ENCODE measurements around the gene NDUFAF7.
"Not testable (repeated sequence)": the region's sequence is repeated elsewhere in the genome, so short reads cannot be mapped to it uniquely, and the experiment has no call there.

NDUFAF7 gene

DNA sequence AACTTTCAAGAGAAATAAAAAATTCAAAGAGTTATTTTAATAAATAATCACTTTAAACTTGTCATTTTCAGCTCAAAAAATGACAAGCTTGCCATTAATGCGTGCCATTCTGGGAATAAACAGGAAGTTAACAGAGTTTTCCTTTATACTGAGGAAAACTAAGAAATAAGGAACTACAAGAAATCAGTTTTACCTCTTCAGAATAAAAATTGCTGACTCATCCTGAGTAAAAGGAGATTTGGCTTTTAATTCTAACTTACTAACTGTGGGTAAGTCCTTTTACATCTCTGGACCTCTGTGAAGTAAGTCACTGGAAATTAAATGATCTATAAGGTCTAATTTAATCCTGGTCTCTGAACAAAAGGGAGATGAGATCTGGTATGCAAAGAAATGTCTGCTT is 16.2 kb upstream of the NDUFAF7 start:
- DNase-seq, result no peak

DNA sequence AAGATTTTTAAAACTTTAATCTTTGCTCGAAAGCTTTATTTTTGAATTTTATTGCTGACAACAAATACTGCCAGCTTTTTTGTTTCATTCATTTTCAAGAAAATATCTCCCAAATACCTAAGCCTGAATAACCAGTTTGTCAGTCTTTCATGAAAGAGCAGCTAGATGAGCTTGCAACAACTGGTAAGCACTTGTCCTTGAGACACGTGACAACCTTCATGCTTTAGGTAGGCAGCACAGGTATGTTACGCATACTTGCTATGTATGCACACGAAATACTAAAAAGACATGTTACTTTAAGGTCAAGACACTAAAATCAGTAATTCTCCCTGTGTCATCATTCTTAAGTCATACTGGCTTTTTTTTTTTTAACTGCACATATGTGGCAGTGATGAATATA is 12.4 kb upstream of the NDUFAF7 start:
- no peak for DNase-seq

DNA sequence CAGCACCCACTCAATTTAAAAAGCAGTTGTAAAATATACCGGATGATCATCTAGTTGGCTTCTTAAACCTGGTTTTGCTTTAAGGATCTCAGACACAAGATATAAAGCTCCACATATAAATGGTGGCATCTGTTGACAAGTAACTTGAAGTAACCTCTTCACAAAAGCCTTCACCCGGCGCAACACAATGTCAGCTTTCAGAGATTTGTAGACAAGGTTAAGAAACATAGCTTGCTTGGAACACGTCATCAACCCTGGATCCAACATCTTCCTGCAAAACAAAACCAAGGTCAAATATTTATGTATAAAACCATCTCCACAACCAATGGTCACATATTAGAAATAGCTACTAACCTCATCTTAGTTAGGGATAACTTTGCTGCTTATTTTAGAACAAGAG is 8.3 kb upstream of the NDUFAF7 start:
- DNase-seq, result no peak

DNA sequence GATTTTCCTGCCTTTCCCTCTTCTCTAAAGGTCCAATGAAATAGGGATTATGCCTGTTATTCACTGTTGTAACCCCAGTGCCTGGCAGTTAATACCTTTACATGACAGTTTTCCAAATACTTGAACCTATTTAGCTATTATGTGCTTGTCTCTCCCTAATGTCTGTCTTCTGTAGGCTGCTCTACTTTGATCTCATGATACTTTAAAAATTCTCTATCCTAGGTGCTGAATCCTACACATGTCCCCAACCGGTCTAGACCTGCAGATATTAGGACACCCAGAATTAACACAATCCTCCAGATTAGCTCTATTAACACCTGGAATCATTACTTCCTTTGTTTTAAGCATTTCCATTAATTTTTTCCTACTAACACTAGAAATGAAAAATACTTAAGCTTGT is 7.4 kb upstream of the NDUFAF7 start:
- DNase-seq, result no peak

DNA sequence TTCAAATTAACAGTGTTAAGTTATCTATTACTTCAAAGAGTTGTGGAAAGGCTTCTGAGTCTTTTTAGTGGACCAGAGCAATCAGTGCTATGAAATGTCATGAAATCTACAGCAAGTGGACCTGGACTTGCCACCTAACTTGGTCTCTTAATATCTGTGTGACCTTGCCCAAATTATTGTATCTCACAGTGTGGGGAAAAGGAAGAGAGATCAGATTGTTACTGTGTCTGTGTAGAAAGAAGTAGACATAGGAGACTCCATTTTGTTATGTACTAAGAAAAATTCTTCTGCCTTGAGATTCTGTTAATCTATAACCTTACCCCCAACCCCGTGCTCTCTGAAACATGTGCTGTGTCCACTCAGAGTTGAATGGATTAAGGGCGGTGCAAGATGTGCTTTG is 6.3 kb upstream of the NDUFAF7 start:
- DNase-seq, result not testable (repeated sequence)

DNA sequence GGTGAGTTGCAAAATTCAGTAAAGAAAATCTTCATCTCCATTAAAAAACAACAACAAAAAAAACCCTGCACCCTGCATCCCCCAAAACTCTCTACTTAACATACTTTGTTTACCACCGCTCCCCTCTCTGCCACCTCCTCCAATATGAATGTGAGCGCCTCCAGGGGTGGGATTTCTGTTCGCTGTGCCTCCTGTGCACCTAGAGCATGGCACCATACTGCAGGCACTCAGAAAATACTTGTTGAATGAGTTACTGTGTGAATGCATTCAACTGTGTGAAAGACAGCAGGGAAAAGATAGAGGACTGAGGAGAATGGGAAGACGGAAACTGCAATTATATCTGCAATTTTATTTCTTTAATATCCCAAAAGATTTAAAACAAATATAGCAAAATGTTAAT is 4.6 kb upstream of the NDUFAF7 start:
- no peak for DNase-seq

DNA sequence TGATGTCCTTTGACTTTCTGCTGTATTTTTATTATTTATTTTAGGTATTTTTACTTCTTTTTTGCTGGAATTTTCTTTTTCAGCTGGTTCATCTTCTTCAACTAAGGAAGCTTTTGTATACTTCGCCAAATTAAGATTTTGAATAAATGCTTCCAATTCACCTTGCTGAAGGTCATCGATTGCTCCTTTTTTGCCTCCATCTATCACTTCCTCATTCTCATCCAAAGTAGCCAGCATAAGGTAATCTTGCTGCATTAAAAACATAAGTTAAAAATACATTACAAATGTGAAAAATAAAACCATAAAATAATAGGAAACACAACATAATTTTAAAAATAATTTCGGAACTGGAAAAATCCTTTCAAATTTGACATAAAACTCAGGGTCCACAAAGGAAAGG is 2.7 kb upstream of the NDUFAF7 start:
- no peak for DNase-seq

DNA sequence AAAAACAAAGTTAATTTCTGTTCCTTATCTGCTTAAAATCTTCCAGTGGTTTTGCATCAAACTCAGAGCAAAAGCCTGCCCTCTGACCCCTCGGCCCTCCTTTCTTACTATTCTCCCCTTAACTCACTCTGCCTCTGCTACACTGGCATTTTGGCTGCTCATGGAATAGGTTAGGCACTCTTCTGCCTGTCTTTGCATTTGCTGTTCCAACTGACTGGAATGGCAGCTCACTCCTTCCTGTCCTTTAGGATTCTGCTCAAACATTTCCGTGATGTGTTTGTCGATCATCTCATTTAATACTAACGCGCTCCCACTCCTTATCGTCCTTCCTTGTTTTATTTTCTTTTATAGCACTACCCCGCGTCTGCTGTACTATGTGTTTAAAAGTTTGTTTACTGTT is 877 bp upstream of the NDUFAF7 start:
- DNase-seq, result peak; percentile 13

DNA sequence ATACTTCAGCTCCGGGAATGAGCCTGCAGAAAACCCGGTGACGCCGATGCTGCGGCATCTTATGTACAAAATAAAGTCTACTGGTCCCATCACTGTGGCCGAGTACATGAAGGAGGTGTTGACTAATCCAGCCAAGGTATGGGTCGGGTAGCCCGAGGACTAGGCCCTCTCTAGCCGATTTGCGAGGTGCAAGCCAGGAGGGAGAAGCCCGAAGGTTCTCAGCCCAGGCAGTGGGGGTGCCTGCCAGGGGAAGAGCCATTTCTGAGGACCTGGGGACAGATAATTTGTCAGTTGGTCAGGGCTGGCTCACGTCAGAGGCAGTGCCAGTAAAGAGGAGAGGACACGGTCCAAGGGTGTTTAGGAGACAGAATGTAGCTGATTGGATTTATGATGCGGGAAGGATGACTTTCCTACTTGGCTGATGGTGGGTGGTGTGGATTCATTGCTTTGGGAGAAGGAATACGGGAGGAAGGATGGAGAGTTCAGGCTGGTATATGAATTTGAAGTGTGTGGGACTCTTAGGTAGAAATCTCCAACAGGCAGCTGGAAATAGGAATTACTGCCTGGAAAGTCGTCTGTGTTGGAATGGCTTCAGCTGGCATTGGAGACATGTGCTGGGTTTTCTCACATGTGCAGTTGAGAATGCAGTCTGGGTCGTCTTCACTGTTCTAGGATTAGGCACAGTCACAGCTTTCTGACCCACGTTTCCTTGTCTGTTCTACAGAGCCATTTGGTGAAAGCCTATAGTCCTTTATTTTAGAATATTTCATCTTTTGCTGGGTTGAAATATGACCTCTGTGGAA is 874 bp downstream of the NDUFAF7 start:
- peak; percentile 40 for DNase-seq

DNA sequence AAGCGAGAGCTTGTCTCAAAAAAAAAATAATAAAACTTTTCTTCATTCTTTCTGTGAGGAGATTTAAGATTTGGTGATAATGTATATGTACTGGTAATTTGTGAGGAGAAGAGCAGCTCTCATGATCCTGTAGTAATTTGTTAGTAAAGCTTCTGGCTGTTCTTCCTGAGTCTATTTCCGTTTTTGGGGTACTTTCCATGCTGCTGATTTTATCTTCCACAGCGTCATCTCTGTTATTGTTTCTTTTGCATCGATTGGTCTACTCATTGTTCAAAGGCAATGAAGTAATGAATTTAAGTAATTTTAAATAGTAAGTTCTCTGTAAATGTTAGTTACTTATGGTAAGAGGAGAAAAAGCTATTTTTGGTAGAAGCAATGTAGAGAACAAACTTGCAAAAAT is 12.0 kb downstream of the NDUFAF7 start:
- no peak for DNase-seq

DNA sequence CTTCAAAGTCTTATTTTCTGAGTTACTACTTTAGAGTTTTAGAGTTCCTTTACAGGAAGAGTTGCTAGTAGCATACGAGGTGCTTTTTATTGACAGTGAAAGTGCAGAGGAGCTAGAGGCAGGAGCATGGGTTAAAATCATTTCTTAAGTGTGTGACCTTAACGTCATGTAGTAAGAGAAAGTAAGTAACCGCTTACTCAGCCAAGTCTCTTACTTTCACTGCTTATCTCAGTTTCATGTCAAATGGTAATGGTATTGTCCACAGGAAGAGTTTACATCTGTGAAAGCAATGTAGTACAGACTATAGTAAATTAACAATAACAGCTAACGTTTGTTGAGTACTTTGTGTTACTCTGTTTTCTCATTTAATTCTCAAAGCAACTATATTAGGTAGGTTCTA is 12.6 kb downstream of the NDUFAF7 start:
- DNase-seq, result no peak

DNA sequence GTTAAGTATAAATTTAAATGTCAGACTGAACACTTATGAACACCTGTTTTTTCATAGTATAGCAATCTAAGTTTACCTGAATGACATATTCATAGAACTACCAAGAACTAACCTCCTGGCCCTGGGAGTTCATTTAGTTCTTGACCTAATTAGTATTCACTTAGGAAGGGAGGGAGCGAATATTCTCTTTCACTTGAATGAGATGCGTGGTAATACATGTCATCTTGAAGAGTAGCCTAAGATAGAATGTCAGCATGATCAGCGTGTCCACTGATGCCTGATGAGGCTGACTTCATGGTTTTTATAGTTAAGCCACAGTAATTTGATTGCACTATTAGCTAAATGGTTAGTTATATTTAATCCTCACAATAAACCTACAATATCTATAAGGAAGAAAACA is 13.3 kb downstream of the NDUFAF7 start:
- no peak for DNase-seq

DNA sequence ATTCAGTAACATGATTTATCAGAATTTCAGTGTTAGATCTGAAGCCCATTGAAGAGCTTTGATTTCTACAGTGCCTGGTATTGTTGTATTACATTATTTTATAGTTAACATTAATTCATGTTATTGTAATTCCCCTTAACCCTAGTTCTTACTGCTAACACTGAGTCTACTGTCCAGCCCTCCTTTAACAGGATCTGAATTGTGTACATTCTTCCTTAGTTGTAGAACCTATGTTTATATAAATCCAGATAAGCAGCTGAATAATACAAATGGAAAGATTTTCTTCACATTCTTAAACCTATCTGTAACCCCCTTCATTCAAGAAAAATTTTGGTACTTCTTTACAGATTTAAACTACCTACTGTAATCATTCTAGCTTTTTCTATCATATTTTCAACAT is 14.7 kb downstream of the NDUFAF7 start:
- DNase-seq, result no peak

DNA sequence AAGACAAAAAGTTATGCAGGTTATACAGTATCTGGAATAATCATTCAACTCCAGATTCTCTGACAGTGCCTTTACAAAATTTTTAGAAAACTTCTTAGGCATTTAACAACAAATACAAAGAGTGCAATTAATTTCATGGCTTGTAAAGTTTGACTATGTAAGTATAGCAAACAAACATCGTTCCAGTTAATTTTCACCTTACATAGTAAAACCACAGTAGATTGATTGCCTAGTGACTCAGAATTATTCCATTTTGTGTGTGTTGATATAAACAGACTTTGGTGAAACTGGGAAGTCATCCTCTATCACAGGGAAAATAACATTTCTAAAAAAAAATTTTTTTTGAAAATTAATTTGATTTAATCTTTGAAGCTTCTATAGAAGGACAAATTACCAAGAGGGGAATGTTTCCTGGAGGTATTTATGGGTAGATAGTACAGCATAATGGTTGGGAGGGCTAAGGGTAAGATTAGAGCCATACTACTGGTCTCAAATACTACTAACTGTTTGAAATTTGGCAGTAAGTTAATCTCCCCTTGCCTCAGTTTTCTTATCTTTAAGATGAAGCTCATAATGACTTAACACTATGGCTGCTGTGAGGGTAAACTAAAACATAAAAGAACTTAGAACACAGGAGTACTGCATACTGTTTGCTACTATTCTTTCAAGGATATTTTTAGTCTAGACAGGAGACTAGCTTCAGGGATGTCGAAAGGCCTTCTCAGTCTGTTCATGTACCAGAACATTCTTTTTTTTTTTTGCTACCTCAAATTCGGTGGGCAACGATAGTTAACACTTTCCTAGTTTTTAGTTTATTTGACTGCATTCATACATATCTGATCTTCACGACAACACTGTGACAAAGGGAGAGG is 19.6 kb downstream of the NDUFAF7 start:
- no peak for DNase-seq

DNA sequence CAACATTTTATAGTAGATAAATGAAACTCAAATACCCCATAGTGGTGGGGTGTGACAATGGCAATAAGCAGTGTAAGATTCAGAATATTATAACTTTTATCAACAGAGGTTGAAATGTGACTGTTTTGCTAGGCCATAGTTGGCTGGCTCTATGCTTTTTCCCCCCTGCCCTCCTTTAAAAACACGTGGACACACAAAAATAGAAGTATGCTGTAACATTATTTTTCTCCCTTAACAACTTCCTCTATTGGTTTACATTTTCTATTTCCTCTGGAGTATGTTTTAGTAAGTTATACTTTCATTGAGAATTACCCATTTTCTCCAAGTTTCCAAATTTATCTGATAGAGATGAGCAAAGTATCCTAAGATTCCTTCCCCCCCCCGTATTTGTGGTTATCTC is 31.1 kb downstream of the NDUFAF7 start:
- no peak for DNase-seq

DNA sequence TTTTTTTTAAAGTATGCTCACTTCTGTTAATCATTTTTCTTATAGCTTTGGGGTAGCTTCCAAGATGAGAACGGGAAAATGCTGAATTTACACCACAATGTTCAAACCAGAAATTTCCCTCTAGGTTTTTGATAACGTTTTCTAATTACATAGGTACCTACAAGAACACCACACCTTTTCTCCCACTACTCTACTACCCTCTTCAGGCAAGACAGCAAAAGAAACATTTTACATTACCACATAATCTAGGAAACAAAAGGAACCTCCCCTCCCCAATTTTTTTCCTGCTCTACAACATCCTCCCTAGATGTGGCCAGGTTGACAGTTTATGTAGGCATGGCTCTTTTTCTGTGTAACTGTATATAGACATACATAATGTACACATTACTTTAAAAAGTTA is 32.4 kb downstream of the NDUFAF7 start:
- no peak for DNase-seq

DNA sequence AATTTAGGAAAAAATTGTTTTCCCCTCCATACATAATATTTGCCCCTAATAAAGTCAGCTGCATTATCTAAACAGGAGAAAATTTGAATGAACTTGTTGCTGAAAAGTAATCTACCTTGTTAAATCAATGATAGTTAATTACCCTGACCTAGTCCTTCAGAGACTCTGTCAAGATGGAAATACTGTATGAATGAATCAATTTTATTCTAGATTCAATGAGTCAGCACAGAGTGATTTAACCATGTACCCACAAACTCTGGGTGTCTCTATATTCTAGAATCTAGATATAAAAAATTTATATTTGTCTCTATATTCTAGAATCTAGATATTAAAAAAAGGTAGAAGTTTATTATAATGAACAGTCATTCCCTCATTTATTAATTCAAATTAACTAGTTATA is 36.2 kb downstream of the NDUFAF7 start:
- no peak for DNase-seq

DNA sequence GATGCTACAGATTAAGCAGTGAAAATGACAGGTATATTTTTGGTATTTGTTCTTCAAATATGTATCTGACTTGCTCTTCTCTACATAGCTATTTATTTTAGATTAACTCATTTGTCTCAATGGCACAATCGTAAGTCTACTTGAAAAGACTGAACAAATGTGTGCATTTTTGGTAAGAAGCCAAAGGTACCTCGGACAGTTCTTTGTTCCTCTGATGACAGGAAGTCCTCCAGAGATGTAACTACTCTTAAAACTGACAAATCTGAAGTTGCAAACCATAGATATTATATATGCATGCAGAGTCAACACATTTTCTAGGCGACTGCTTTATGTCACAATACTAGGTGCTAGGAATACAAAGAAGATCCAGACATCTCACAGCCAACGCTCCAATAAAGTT is 36.7 kb downstream of the NDUFAF7 start:
- no peak for DNase-seq

DNA sequence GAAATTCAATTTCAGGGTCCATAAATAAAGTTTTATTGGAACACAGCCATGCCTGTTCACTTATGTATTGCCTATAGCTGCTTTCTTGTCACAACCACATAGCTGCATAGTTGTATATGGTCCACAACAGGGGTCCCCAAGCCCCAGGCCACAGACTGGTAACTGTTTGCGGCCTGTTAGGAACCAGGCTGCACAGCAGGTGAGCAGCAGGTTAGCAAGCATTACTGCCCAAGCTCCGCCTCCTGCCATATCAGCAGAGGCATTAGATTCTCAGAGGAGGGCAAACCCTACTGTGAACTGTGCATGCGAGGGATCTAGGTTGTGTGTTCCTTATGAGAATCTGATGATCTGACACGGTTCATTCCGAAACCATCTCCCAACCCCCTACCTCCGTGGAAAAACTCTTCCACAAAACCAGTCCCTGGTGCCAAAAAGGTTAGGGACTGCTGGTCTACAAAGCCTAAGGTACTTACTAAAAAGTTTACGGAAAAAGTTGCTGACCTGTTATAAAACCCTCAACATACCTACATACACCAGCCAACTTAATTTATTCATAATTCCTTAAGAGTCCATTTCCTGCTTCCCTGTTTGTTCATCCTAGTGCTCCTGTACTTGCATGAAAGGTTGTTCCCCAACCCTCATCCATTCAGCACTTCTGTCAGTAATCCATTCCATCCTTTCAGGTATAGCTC is 40.1 kb downstream of the NDUFAF7 start:
- no peak for DNase-seq

DNA sequence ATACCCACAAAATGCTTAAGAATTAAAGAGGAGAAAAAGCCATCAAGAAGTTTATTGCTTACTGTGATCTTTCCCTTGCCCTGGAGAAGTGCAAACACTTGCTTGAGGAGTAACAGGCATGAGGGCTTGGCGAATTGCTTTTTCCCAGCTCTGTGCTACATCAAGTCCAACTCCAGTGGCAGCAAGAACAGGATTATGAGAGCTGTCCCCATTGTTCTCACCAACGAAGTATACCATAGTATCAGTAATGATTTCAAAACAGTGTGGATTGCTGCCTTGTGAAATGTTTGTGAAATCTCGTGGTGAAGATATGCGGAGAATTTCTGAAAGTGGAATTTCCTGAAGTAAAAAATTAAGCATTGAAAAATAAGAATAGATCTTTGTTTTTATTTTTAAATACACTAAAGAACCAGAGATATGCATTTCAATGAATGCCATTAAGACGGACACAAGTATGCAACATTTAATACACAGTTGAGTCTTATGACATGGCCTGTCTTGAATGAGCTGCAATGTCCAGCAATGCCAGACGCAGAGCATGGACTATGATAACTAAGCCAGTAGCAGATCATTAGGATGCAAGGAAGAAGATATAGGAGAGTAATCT is 43.0 kb downstream of the NDUFAF7 start:
- DNase-seq, result no peak

DNA sequence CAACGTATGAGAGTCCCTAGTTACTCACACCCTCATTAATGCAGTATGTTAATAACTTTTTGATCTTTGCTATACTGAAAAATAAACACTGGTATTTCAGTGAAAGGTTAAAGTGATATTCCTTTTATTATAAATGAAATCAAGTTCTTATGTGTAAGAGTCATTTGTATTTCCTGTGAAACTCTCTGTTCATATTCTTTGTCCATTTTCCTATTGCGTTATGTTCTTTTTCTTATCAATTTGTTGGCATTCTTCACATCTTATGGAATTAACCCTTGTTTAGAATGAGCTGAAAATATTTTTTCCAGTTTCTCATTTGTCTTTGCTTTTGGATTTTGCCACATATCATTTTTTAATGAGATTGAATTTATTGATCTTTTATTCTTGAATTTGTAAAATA is 44.8 kb downstream of the NDUFAF7 start:
- DNase-seq, result no peak

DNA sequence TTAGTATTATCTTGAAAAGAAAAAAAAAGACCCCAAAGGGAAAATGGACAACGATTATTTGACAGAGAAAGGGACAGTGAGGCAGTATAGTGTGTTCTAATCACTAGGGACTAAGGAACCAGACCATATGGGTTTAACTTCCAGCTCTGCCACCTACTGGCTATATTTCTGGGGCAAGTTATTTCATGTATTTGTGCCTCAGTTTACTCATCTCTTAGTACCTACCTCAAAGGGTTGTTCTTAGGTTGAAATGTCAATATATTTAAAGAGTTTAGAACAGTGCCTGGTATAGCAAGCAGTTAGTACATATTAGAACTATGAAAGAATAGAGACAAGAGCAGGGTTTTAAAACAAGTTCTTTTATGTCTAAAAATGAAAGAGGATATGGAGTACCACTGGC is 50.5 kb downstream of the NDUFAF7 start:
- DNase-seq, result no peak

DNA sequence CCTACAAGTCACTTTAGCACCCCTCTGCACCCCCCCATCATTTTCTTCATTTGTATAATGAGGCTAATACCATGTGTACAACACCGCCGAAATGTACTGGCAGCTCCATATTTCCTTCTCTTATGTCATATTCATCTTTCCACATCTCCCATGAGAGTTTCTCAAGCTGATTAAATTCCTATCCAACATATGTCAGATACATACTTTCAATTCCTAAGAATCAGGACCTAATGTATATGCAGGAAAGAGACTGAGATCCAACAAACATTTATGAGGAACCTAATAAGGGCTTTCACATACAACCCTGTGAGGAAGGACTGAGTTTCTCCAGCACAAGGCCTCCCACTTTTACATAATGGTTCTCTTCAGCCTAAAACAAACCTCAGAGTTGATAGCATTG is 51.3 kb downstream of the NDUFAF7 start:
- DNase-seq, result no peak

All from NCI-H146 (cell line).